NCI-H1694 (cell line): ENCODE results near the gene SMIM38.

ENCODE experiments used
- DNase-seq: peaks from one replicate; lab custom pipeline; 2025; lab: John Stamatoyannopoulos, UW

Gene SMIM38

DNA sequence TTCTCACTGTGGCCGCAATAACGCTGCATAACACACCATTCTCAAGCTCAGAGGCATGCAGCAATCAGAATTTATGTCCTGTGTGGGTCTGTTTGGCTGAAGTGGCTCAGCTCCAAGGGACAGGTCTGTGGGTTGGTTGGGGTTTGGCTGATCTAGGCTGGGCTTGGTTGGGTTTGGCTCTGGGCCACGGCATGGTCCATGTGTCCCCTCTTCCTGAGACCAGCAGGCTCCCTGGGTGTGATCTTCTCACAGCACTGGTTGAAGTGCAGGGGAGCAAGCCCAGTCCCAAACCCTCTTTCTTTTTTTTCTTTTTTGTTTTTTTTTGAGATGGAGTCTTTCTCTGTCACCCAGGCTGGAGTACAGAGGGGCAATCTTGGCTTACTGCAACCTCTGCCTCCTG lies 25.0 kb downstream of the SMIM38 start:
- DNase-seq: no peak

GRCh38 chr11:69183613-69184012 lies 27.9 kb downstream of the SMIM38 start:
- DNase-seq: no peak

- DNase-seq: no peak
Observed at GRCh38 chr11:69186316-69187260, 30.9 kb downstream of the SMIM38 start.

DNA sequence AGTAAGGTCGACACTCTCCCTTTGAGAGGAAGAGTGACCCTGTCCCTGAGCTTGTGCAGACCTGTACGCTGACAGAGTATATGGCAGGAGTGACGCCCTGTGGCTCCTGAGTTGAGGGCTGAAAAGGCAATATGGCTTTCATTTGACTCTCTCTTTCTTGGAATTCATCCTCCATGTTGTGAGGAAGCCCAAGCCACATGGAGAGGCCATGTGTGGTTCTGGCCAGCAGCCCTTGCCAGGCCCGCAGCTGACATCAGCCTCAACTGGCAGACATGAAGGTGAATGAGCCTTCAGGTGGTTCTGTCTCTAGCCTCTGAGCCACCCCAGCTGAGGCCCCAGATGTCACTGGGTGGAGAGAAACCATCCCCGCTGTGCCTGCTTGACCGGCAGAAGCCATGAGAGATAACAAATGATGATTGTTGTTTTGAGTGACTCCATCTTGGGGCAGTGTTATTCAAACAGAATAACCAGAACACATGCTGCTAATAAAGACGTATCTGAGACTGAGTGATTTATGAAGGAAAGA lies 31.9 kb downstream of the SMIM38 start:
- DNase-seq: no peak

GRCh38 chr11:69189059-69189458 lies 33.3 kb downstream of the SMIM38 start:
- no peak for DNase-seq

- DNase-seq: no peak
Observed at GRCh38 chr11:69190796-69191536, 35.2 kb downstream of the SMIM38 start.

DNA sequence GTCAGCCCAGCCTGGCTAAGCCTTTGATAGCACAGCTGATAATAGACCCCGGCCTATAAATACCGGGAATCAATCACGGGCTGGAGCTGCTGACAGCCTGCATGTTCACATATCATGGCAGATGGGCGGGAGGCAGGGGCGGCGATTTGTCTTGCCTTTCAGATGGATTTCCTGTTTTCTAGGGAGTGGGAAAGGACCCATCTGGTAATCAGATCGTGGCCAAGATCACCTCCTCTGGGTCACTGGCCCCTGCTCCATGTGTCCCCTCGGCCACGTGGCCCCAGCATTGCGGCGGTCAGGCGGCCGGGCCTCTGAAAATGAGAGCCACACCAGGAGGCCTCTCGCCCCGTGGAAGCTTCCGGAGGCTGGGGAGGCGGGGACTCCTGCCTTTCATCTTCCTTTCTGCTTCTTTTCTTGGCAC lies 36.6 kb downstream of the SMIM38 start:
- DNase-seq: no peak

- no peak for DNase-seq
Observed at GRCh38 chr11:69193151-69193550, 37.4 kb downstream of the SMIM38 start.

DNA sequence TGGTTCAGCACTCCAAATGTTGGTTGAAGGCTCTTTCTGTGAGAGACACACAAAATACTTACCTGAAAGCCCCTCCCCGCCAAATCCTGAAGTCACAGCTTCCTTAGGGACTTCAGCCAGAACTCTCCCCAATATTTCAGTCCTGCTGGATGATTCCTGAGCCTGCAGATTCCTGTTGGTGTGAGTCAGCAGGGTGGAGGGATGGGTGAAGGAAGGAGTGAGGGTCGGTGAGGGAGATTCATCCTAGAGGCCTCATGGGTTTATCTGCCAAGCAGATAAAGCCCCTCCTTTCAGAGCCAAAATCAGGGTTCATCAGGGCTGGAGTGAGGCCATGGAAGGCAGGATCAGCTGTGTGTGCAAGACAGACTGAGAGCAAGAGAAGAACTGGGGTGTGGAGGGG lies 37.9 kb downstream of the SMIM38 start:
- DNase-seq: no peak

DNA sequence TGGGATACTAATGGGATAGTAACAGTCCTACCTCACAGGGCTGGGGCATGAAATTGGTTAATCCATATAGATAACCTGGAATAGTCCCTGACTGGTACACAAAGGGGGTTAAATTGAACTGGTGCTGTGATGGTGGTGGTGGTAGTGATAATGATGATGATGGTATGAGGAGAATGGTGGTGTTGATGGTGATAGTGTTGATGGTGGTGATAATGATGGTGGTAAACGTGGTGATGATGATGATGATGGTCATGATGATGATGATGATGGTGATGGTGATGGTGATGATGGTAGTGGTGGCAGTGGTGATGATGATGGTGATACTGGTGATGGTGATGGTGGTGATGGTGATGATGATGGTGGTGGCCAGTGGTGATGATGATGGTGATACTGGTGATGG lies 38.7 kb downstream of the SMIM38 start:
- no peak for DNase-seq

DNA sequence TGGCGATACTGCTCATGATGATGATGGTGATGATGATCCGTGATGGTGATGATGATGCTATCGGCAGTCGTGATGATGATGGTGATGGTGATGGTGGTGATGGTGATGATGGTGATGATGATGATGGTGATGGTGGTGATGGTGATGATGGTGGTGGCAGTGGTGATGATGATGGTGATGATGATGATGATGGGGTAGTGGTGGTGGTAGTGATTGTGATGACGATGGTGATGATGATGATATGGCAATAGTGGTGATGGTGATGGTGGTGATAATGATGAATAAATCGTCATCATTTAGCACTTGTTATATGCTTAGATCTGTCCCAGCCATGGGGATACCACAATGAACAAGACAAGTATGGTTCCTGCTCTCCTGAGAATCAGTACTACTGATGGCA lies 39.2 kb downstream of the SMIM38 start:
- no peak for DNase-seq

GRCh38 chr11:69195824-69196782 lies 40.4 kb downstream of the SMIM38 start:
- DNase-seq: no peak

- no peak for DNase-seq
Observed at GRCh38 chr11:69196783-69197169, 41.0 kb downstream of the SMIM38 start.

- no peak for DNase-seq
Observed at GRCh38 chr11:69198891-69199582, 43.3 kb downstream of the SMIM38 start.

- no peak for DNase-seq
Observed at GRCh38 chr11:69199583-69200315, 44.0 kb downstream of the SMIM38 start.

DNA sequence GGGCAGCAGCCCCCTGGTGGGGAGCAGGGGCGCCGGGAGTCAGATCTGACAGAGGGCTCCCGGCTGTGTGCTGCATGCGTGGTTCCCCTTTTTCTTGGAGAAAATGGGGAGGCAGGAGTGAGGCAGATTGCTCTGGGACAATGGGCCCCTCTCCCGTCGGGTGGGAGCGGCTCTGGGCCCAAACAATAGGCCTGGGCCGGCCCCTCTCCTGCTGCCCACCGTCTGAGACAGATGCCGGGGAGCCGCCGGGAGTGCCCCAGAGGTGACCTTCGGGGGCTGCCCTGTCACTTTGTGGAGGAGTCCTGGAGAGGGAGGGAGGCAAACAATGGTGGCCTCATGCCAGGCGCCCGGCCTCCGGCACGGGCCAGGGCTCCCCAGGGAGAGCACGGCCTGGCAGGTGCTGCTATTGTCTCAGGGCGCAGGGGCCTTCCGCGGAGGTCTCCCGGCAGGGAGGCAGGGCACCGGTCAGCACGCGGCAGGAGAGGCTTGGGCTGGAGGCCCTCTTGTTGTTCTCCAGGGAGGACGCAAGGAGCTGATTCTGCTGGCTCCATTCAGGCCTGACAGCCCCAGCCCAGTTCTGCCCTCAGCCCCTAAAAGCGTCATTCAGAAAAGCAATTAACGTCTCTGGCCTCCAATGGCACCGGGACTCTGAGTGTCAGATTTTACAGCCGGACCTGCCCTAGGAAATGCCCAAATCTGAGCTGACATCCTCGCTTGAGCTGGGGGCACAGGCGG lies 44.8 kb downstream of the SMIM38 start:
- DNase-seq: no peak

- no peak for DNase-seq
Observed at GRCh38 chr11:69201066-69201365, 45.3 kb downstream of the SMIM38 start.

GRCh38 chr11:69201764-69202370 lies 46.1 kb downstream of the SMIM38 start:
- no peak for DNase-seq

DNA sequence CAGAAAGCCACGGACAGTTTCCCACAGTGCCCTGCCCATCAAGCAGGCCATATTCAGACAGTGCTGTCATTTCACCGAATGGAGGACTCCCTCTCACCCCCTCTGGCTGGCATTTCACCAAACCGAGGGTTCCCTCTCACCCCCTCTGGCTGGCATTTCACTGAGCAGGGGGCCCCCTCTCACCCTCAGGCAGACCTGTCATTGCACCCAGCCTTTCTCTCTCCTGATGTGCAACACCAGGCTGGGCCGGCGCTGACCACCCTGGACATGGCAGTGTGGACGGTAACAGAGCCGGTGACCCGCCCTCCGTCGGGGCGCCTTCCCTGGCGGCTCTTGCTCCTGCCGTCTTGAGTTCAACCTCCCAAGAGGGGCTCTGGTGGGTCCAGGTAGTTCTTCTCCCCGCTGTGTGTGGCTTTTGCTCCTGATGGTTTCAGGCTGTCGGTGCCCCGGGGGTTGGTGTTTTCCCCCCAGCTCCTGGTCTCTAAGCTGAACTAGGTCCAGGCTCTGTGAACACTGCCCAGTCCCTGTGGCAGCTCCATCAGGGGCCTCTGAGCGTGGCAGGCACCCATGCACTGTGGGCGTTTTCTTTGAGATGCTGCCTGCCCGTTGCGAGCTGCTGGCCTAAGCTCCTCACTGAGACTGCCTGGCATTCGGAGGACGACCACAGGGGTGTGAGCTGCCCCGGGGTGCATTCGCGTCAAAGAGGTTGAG lies 46.9 kb downstream of the SMIM38 start:
- DNase-seq: no peak
